ENCODE measurements around the gene GCSAML.

The GCSAML gene

DNA sequence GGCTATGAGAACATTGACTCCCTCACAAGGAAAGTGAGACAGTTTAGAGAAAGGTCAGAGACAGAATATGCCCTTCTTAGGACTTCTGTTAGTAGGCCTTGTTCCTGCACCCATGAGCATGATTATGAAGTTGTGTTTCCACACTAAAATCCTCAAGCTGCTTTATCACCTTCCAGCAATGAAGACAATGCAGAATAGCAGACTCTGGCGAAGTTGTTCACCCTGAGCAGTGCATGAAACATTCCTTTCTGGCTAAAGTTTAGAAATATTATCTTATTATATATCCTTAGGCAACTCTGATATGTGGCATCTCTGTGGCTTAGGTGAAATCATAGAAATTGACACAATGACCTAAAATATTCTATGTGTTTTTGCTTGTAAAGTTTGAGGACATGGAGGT lies 25.3 kb downstream of the GCSAML start:
- DNase-seq (ENCODE audit: low read depth, low spot score) = no peak

DNA sequence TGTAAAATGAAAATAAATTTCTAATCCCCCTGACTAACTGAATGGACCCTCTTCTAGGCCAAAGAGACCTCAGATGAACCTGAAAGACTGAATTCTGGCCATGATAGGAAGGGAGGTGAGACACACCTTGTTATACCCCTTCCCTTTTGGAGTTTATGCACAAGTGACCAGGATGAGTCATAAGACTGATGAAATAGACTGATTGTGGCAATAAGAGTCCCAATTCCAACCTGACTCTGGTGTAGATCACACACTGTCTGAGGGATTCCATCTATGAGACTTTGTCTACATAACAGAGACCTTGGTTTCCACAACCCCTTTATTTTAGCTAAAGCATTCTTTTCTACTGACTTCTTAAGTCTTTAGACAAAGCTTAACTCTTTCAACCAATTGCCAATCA lies 25.7 kb downstream of the GCSAML start:
- no peak for DNase-seq (ENCODE audit: low read depth, low spot score)

- DNase-seq (ENCODE audit: low read depth, low spot score) = no peak
Measured at GRCh38 chr1:247576514-247576913, 27.6 kb downstream of the GCSAML start.

GRCh38 chr1:247578946-247579460 lies 30.1 kb downstream of the GCSAML start:
- no peak for DNase-seq (ENCODE audit: low read depth, low spot score)

DNA sequence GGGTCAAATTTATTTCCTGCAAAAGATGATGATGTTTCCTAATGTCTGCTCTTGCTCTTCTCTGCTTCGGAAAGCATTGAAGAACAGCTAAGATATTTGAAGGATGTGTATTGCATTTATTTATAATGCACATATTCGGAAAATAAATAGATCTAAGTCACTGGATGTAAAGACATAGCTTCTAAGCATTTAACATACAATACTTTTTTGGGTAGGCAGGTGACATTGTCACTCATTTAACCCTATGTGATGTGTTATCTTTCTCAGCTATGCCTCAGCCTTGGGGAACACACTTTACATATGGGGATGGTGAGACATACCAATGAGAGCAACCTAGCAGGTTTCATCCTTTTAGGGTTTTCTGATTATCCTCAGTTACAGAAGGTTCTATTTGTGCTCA lies 39.1 kb downstream of the GCSAML start, which contains the start of gene OR2G2:
Gene OR2G2, plus strand, starts transcription at position 301 of the 400 bp plus-strand sequence. Its CDS starts 0 bp downstream, at position 301.
- no peak for DNase-seq (ENCODE audit: low read depth, low spot score)

GRCh38 chr1:247605286-247605685 lies 56.4 kb downstream of the GCSAML start, which contains the start of gene OR2G3:
Gene OR2G3, plus strand, starts transcription at chr1:247605586. Its CDS starts 0 bp downstream, at chr1:247605586.
- no peak for DNase-seq (ENCODE audit: low read depth, low spot score)

DNA sequence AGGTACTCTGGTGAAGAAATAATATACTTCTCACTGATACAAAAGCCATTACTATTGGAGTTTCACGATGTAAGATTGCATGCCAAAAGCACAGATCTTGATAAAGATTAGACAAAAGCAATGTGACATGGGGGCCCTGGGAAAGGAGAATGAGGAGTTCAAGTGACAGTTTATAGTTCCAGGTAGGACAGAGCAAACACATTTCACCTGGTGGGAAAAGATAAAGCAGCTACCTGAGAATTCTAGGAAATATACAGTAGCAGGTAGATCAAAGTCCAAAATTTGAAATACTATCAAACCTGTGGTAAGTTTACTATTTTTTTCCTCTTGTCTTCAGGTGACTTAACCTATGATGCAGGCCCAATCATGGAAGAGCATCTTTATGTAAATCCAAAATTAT lies 64.5 kb downstream of the GCSAML start:
- DNase-seq (ENCODE audit: low read depth, low spot score) = no peak

GRCh38 chr1:247614625-247615024 lies 65.7 kb downstream of the GCSAML start:
- DNase-seq (ENCODE audit: low read depth, low spot score) = no peak

All from brain pericyte (primary cell).